H1 (cell line): ENCODE data around the gene PDGFB. TPM values are rescaled to one million over a fixed set of nuclear protein-coding genes. Genes with fewer than 3 reads are reported as not detected.

Experiments used
- CTCF ChIA-PET: fragments of 300-600 bp; sonication (Branson Sonifier 250); formaldehyde crosslinking; loops from one replicate; lab custom pipeline; 2021; ENCODE audit not compliant: partially characterized antibody; lab: Charles Lee
- POLR2A ChIA-PET: fragments of 300-600 bp; sonication (Branson Sonifier 250); formaldehyde crosslinking; loops from one replicate; lab custom pipeline; 2021; ENCODE audit warnings: inconsistent platforms; ENCODE audit not compliant: partially characterized antibody; lab: Charles Lee
- DNase-seq, 2 experiments: peaks; one replicate each; pipeline versions ENCODE4 v3.0.0 to v3.0.0-alpha.2; 2010 to 2022; ENCODE audit warnings: low spot score in 2 of 2, low read depth in 1 of 2, mixed read lengths in 1 of 2
- FAIRE-seq: peaks from 2 replicates; lab custom pipeline; 2011; peaks lifted over from hg19 to GRCh38; lab: Jason Lieb, UNC
- H2AFZ ChIP-seq: 2 replicates; pipeline ENCODE4 v1.8.1; 2012; ENCODE audit warnings: low read length, inconsistent platforms
- H2AK5ac ChIP-seq: 2 replicates; pipeline ENCODE4 v1.6.1; 2013; ENCODE audit warnings: low read depth, low read length
- H2BK120ac ChIP-seq: replicated peaks from 2 replicates; pipeline ENCODE3; 2013; ENCODE audit warnings: low read depth, low read length, inconsistent platforms
- H2BK12ac ChIP-seq: 2 replicates; pipeline ENCODE4 v1.6.1; 2013; ENCODE audit warnings: low read depth, low read length
- H2BK15ac ChIP-seq: 2 replicates; pipeline ENCODE4 v1.6.1; 2013; ENCODE audit warnings: low read length
- H2BK20ac ChIP-seq: 2 replicates; pipeline ENCODE4 v1.6.1; 2013; ENCODE audit warnings: low read length
- H2BK5ac ChIP-seq: 2 replicates; pipeline ENCODE4 v1.6.1; 2013; ENCODE audit warnings: low read depth, low read length
- H3K14ac ChIP-seq: 2 replicates; pipeline ENCODE4 v1.6.1; 2013; ENCODE audit warnings: inconsistent platforms; ENCODE audit not compliant: insufficient read length
- H3K18ac ChIP-seq: 2 replicates; pipeline ENCODE4 v1.6.1; 2013; ENCODE audit warnings: low read length; ENCODE audit errors: extremely low read depth
- H3K23ac ChIP-seq: 2 replicates; pipeline ENCODE4 v1.6.1; 2013; ENCODE audit warnings: inconsistent platforms; ENCODE audit not compliant: insufficient read length
- H3K23me2 ChIP-seq: 2 replicates; pipeline ENCODE4 v1.6.1; 2013; ENCODE audit warnings: low read depth, low read length
- H3K27ac ChIP-seq: 2 replicates; pipeline ENCODE4 v1.6.1; 2011; ENCODE audit warnings: low read depth, low read length, inconsistent platforms
- H3K27me3 ChIP-seq, 4 experiments: replicated peaks in 1 of 4; 1 replicate in 1 of 4; 2 replicates in 3 of 4; pipeline versions ENCODE4 v1.6.1 to v1.8.1; 2011 to 2013; ENCODE audit warnings: low read length in 3 of 4, mild to moderate bottlenecking in 3 of 4, inconsistent platforms in 2 of 4, mixed read lengths in 2 of 4, moderate library complexity in 1 of 4; ENCODE audit not compliant: control insufficient read depth in 3 of 4, insufficient read depth in 3 of 4; ENCODE audit errors: extremely low read depth in 1 of 4
- H3K36me3 ChIP-seq, 4 experiments: 2 replicates each; pipeline versions ENCODE4 v1.6.1 to v1.8.1; 2011 to 2013; ENCODE audit warnings: mild to moderate bottlenecking in 4 of 4, low read length in 3 of 4, moderate library complexity in 2 of 4, control low read depth in 1 of 4, inconsistent platforms in 1 of 4; ENCODE audit not compliant: insufficient read depth in 4 of 4, control insufficient read depth in 2 of 4
- H3K4ac ChIP-seq: replicated peaks from 2 replicates; pipeline ENCODE3; 2013; ENCODE audit warnings: low read length, low read depth, mixed read lengths, inconsistent platforms; ENCODE audit not compliant: insufficient read length
- H3K4me1 ChIP-seq, 4 experiments: replicated peaks in 1 of 4; 1 replicate in 1 of 4; 2 replicates in 3 of 4; pipeline versions ENCODE4 v1.6.1 to v1.8.1; 2011 to 2013; ENCODE audit warnings: low read length in 3 of 4, inconsistent platforms in 2 of 4, mixed read lengths in 1 of 4; ENCODE audit not compliant: insufficient read depth in 4 of 4, control insufficient read depth in 3 of 4
- H3K4me2 ChIP-seq, 2 experiments: 2 replicates each; pipeline versions ENCODE4 v1.6.1 to v1.8.1; 2011 to 2013; ENCODE audit warnings: low read depth in 2 of 2, low read length in 2 of 2, control low read depth in 1 of 2, inconsistent platforms in 1 of 2, mild to moderate bottlenecking in 1 of 2; ENCODE audit not compliant: insufficient read depth in 1 of 2
- H3K4me3 ChIP-seq, 4 experiments: fragments of 200-600, 300-600 bp in 1 of 4; sonication (generic), shearing (Covaris generic), sonication (Bioruptor Twin) in 1 of 4; 2 replicates each; pipeline versions ENCODE4 v1.5.1 to v1.8.1; 2011 to 2016; ENCODE audit warnings: low read length in 4 of 4, low read depth in 3 of 4, control low read depth in 2 of 4, inconsistent platforms in 2 of 4, mild to moderate bottlenecking in 2 of 4, mixed read lengths in 1 of 4, moderate library complexity in 1 of 4; ENCODE audit not compliant: insufficient read depth in 2 of 4; ENCODE audit errors: extremely low read depth in 1 of 4
- H3K56ac ChIP-seq: replicated peaks from 2 replicates; pipeline ENCODE3; 2013; ENCODE audit warnings: low read depth, mild to moderate bottlenecking, mixed read lengths, low read length, inconsistent platforms; ENCODE audit not compliant: insufficient read length
- H3K79me1 ChIP-seq: 2 replicates; pipeline ENCODE4 v1.6.1; 2013; ENCODE audit warnings: low read depth, low read length, control low read depth
- H3K79me2 ChIP-seq, 2 experiments: 2 replicates each; pipeline versions ENCODE4 v1.6.1 to v1.8.1; 2012 to 2013; ENCODE audit warnings: low read length in 2 of 2, mild to moderate bottlenecking in 2 of 2, inconsistent platforms in 1 of 2; ENCODE audit not compliant: insufficient read depth in 2 of 2, control insufficient read depth in 1 of 2
- H3K9ac ChIP-seq, 4 experiments: replicated peaks in 1 of 4; 1 replicate in 1 of 4; 2 replicates in 3 of 4; pipeline versions ENCODE4 v1.6.1 to v1.8.1; 2011 to 2013; ENCODE audit warnings: low read depth in 3 of 4, low read length in 3 of 4, control low read depth in 2 of 4, mild to moderate bottlenecking in 2 of 4, moderate library complexity in 2 of 4, inconsistent platforms in 1 of 4; ENCODE audit errors: extremely low read depth in 1 of 4
- H3K9me3 ChIP-seq, 2 experiments: 2 replicates each; pipeline versions ENCODE4 v1.6.1 to v1.8.1; 2012 to 2013; ENCODE audit warnings: mild to moderate bottlenecking in 2 of 2, moderate library complexity in 2 of 2, control low read depth in 1 of 2, inconsistent platforms in 1 of 2, low read depth in 1 of 2, low read length in 1 of 2, mixed read lengths in 1 of 2; ENCODE audit not compliant: insufficient read depth in 2 of 2
- H4K20me1 ChIP-seq, 2 experiments: replicated peaks in 1 of 2; 2 replicates each; pipeline versions ENCODE3 to v1.8.1; 2011 to 2013; ENCODE audit warnings: inconsistent platforms in 2 of 2, low read length in 2 of 2, mild to moderate bottlenecking in 1 of 2; ENCODE audit not compliant: insufficient read depth in 2 of 2, control insufficient read depth in 1 of 2
- H4K5ac ChIP-seq: 2 replicates; pipeline ENCODE4 v1.6.1; 2013; ENCODE audit warnings: low read length, low read depth, mixed read lengths, inconsistent platforms; ENCODE audit not compliant: insufficient read length
- H4K8ac ChIP-seq: 2 replicates; pipeline ENCODE4 v1.8.0; 2013; ENCODE audit warnings: mild to moderate bottlenecking, moderate library complexity, low read length, inconsistent platforms; ENCODE audit not compliant: insufficient read depth; ENCODE audit errors: extremely low read depth
- H4K91ac ChIP-seq: replicated peaks from 2 replicates; pipeline ENCODE3; 2013; ENCODE audit warnings: low read length, mixed read lengths, inconsistent platforms; ENCODE audit not compliant: insufficient read length
- EZH2 ChIP-seq: fragments of 200-600 bp; sonication (generic); IDR thresholded peaks from 2 replicates; pipeline ENCODE4 v1.7.1; 2012; ENCODE audit warnings: low read depth, mild to moderate bottlenecking, moderate library complexity, low read length, inconsistent platforms; ENCODE audit not compliant: severe bottlenecking
- GTF2F1 ChIP-seq: IDR thresholded peaks from 2 replicates; pipeline ENCODE4 v1.6.1; 2012; ENCODE audit warnings: low read depth, low read length, improper control_type of control experiment, borderline replicate concordance
- KDM5A ChIP-seq: fragments of 200-600 bp; IDR thresholded peaks from 2 replicates; pipeline ENCODE4 v1.7.1; 2012; ENCODE audit warnings: mild to moderate bottlenecking, low read length, inconsistent platforms, mixed read lengths
- RFX5 ChIP-seq: IDR thresholded peaks from 2 replicates; pipeline ENCODE4 v1.6.1; 2011; ENCODE audit warnings: low read depth, low read length, improper control_type of control experiment, borderline replicate concordance
- RXRA ChIP-seq: IDR thresholded peaks from 2 replicates; pipeline ENCODE4 v1.6.1; 2011; ENCODE audit warnings: low read depth, mild to moderate bottlenecking, low read length, moderate library complexity; ENCODE audit not compliant: insufficient read depth
- SIN3A ChIP-seq, 2 experiments: IDR thresholded peaks in 1 of 2; conservative IDR thresholded peaks in 1 of 2; 2 replicates each; pipeline ENCODE4 v1.6.1; 2011 to 2012; ENCODE audit warnings: low read length in 2 of 2, improper control_type of control experiment in 1 of 2, low read depth in 1 of 2, mild to moderate bottlenecking in 1 of 2
- SP2 ChIP-seq: IDR thresholded peaks from 2 replicates; pipeline ENCODE4 v1.6.1; 2012; ENCODE audit warnings: mild to moderate bottlenecking, low read length, inconsistent platforms
- SP4 ChIP-seq: IDR thresholded peaks from 2 replicates; pipeline ENCODE4 v1.6.1; 2012; ENCODE audit warnings: low read length, inconsistent platforms
- SUZ12 ChIP-seq: fragments of 200-600 bp; sonication (generic); IDR thresholded peaks from 2 replicates; pipeline ENCODE4 v1.6.1; 2012; ENCODE audit warnings: mild to moderate bottlenecking, inconsistent platforms, low read length, moderate library complexity, mixed read lengths
- TAF7 ChIP-seq: optimal IDR thresholded peaks from 2 replicates; pipeline ENCODE3; 2011; ENCODE audit warnings: low read depth, mild to moderate bottlenecking, inconsistent platforms, low read length, moderate library complexity, borderline replicate concordance
- YY1 ChIP-seq: IDR thresholded peaks from 2 replicates; pipeline ENCODE4 v1.6.1; 2011; ENCODE audit warnings: low read depth, mild to moderate bottlenecking, low read length
- WGBS, 2 experiments: shearing (Covaris generic) in 1 of 2; methylation state at CpG; one replicate each; pipeline versions ENCODE4 v1.1.6 to v1.1.7; 2013 to 2015; ENCODE audit warnings: low lambda C conversion rate in 2 of 2, mixed read lengths in 2 of 2, inconsistent platforms in 1 of 2, low coverage in 1 of 2, missing lambda C conversion rate in 1 of 2; ENCODE audit not compliant: insufficient replicate concordance in 2 of 2, insufficient coverage in 1 of 2, insufficient read length in 1 of 2; ENCODE audit errors: extremely low coverage in 1 of 2, missing lambda C conversion rate in 1 of 2; 5-methylcytosine and 5-hydroxymethylcytosine counted together
- polyA plus RNA-seq, 7 experiments: library from polyadenylated mRNA; depleted of rRNA in 3 of 7; stranded (reverse) in 5 of 7; unstranded in 2 of 7; fragments of >200 nt in 5 of 7; fragments of 200-250 nt in 2 of 7; gene quantifications; 1 replicate in 5 of 7; 2 replicates in 1 of 7; 4 replicates in 1 of 7; pipeline versions ENCODE4 v1.2.1 to v1.2.3, GENCODE V29; 2011 to 2013; ENCODE audit warnings: missing spikeins in 2 of 7, mixed read lengths in 2 of 7
- total RNA-seq: library from RNA; stranded (reverse); fragmentation: NEBNext Ultra II Directional; extraction: Animal tissue kit (Norgen Biotek cat#: 25700); gene quantifications from 2 replicates; pipeline ENCODE4 v1.2.1, GENCODE V29; 2021
- TF ChIP-seq, protein P1 (sequence below): IDR thresholded peaks from 2 replicates; pipeline ENCODE4 v1.6.1; 2012; ENCODE audit warnings: inconsistent platforms

PDGFB gene
- total and polyA plus RNA-seq, 2 of the 8 experiments (the other 6 are each of a cell fraction or from before 2014, with no cell fraction given), result 3.9 to 8.5 TPM

DNA sequence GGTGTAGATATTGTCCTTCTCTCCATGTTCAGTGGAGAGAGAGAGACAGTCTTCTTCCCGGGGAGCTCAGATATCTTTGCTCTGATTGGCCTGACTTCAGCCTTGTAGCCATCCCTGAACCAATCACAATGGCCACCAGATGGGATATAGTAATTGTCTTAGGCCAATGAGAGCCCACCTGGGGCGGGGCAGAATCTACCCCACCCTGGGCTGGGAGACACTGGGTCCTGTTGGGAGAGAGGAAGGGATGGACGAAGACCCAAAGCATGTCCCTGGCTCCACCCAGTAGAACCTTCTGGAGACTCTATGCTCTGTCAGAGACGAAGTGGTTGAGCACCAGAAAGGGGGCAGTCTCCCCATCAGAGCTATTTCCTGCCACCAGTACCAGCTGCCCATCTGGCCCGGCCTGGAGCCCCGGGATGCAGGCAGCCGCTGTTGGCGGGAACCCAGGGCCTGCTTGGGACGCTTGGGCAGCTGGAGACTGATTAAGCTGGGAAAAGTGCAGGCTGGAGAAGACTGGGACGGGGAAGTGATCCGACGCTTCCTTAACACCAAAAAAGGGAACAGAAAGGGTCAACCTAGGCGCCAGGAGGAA is 60.7 kb downstream of the PDGFB start:
- no peak overlapping the region for H3K4ac ChIP-seq
- H3K9me3 ChIP-seq, result peaks cover 0 to 8% of the 10 kb centered on the region in 2 experiments; a peak in 2 of 4 replicates
- no peak overlapping the region for H3K14ac ChIP-seq
- no peak for DNase-seq
- H2BK20ac ChIP-seq, result no peak overlapping the region
- H3K4me2 ChIP-seq, result no peak overlapping the region
- no peak overlapping the region for H3K56ac ChIP-seq
- no peak overlapping the region for H2AFZ ChIP-seq
- no peaks in the 10 kb centered on the region for H3K27me3 ChIP-seq
- no peak overlapping the region for H4K5ac ChIP-seq
- peak overlapping the region; percentile 35 for H4K91ac ChIP-seq
- no peaks in the 10 kb centered on the region for H3K79me2 ChIP-seq
- no peak overlapping the region for H4K8ac ChIP-seq
- FAIRE-seq, result no peak
- no peak overlapping the region for H3K27ac ChIP-seq
- 0 out of 2 replicates have a peak overlapping the region, but pooled peaks have one; percentile 24 for H2BK15ac ChIP-seq
- no peak overlapping the region for H2BK5ac ChIP-seq
- H2AK5ac ChIP-seq, result no peak overlapping the region; the same call in 1 of the 2 replicates
- H3K23ac ChIP-seq, result no peak overlapping the region
- 84% methylated on average over 13 of the region's 13 CpGs; no CpG with 5 or more reads in 1 of the 2 experiments for WGBS, 2 experiments
- ChIA-PET CTCF (interaction anchor here (0.7 to 3.0 kb wide), 10 partner anchors 9 to 133 kb away, joined by 3 to 14 read pairs (median 6); no protein-coding TSS in a partner anchor), POLR2A (interaction anchor here (0.6 to 4.4 kb wide), 12 partner anchors 8 to 336 kb away, joined by 3 to 31 read pairs (median 6); partner anchors contain the start of gene RPL3)
- H3K79me1 ChIP-seq, result no peaks in the 10 kb centered on the region
- no peaks in the 10 kb centered on the region for H3K36me3 ChIP-seq
- H3K9ac ChIP-seq, result no peak overlapping the region
- H3K23me2 ChIP-seq, result no peaks in the 10 kb centered on the region
- peaks cover 0 to 18% (median 7%) of the 10 kb centered on the region in 4 experiments; a peak in 6 of 7 replicates for H3K4me1 ChIP-seq
- H2BK120ac ChIP-seq, result no peak overlapping the region
- H3K18ac ChIP-seq, result no peak overlapping the region
- H3K4me3 ChIP-seq, result no peak overlapping the region
- peak overlapping the region; percentile 96; the same call in 1 of the 2 replicates for H2BK12ac ChIP-seq
- H4K20me1 ChIP-seq, result no peaks in the 10 kb centered on the region
- no peak for TF ChIP-seq KDM5A
- TF ChIP-seq YY1, result no peak
- TF ChIP-seq RXRA, result no peak
- no peak for TF ChIP-seq SUZ12
- TF ChIP-seq SP4, result no peak
- TF ChIP-seq SIN3A (conservative IDR thresholded peaks at IDR 0.05 in 1 of 2, IDR thresholded peaks at IDR 0.05 in 1 of 2; ENCODE audit: low read depth in 1 of 2, low read length in 2 of 2), result no peak
- no peak for TF ChIP-seq TAF7
- no peak for TF ChIP-seq GTF2F1
- peak; percentile 24; the same call in 1 of the 2 replicates for TF ChIP-seq SP2
- TF ChIP-seq, protein P1, sequence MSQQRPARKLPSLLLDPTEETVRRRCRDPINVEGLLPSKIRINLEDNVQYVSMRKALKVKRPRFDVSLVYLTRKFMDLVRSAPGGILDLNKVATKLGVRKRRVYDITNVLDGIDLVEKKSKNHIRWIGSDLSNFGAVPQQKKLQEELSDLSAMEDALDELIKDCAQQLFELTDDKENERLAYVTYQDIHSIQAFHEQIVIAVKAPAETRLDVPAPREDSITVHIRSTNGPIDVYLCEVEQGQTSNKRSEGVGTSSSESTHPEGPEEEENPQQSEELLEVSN, result peak; percentile 88
- no peak for TF ChIP-seq RFX5
- TF ChIP-seq EZH2, result no peak
